GM19467 (cell line): ENCODE measurements around the gene INO80E.
"Not testable (repeated sequence)": the region's sequence is repeated elsewhere in the genome, so short reads cannot be mapped to it uniquely, and the experiment has no call there.

ENCODE experiments used
- ATAC-seq: cut with Tn5 transposase; IDR thresholded peaks from one replicate; pipeline ENCODE4 v1.9.1; 2021; ENCODE audit warnings: mild to moderate bottlenecking, moderate library complexity; ENCODE audit not compliant: unreplicated experiment

Gene INO80E

DNA sequence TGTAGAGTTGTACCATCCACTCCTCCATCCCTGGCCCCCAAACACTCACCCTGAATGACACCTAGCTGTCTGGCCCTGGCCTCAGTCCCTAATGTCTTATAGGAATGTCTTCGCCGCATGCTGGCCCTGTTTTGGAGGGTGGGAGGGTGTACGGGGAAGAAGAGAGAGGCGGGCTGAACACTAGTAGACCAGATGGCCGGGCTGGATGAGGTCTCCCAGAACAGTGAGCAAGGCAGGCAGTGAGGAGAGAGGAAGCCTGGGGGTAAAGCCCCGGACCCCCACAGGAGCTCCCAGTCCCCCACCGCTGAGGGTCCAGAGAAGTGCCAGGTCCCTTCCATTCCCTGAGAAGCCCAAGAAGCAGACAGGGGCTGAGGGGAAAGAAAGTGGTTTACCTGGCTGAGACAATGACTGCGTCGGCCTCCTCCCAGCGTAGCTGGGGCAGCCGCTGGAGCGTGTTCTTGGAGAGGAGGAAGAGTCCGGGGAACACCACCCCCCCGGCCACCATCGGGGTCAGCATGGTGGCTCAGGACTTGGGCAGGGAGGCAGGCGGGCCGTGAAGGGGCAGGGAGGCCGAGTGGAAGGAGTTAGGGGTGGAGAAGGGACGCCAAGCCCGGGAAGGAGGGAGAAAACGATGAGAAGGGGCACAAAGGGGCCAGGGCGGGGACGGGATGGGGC is 34.1 kb downstream of the INO80E start:
- ATAC-seq = no peak

DNA sequence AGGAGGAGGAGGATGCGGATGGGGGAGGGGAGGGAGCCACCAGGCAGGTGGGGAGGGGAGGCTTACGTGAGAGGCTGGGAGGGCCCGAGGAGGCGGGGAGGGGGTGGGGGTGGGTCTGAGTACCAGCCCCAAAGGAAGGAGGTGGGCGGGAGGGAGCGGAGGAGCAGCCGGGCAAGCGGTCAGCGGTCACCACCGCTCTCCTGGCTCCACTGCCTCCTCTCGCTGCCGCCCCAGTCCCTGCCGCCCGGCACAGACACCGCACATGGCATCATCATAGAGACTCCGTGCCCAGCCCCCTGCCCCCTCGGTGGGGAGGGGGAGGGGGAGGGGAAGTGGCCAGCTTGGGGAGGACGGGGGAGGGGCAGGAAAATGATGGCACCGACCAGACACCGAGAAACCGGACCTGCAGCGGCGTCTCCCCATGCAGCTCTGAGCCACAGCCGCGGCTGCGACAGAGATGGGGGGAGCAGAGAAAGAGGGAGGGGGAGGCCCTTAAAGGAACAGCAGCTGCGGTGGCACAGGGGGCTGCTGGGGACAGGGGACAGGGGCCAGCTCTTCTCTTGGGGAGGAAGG is 34.9 kb downstream of the INO80E start, which contains the start of gene TLCD3B:
Gene TLCD3B, minus strand, starts transcription at position 431 of the 573 bp plus-strand sequence. CDS start 744 bp downstream, outside the sequence.
- ATAC-seq = no peak

DNA sequence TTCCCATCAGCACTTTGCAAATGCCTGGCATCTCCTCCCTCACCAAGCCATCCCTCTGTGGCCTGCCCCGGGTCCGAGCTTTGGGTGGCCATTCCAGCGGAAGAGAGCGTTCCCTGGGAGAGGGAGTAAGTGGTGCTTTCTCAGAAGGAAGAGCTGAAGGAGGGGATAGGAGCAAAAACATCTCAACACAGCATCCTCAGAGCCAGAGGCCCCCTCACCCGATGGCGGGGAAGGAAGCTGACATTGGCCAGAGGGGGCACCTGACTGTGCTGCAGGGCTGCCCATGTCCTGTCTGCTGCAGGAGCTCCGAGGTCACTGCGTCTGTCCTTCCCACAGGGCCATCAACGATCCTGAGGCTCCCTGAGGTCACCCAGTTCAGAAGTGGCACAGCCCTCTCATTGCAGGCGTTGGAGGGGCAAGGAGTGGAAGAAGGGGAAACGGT is 35.5 kb downstream of the INO80E start:
- ATAC-seq = no peak

DNA sequence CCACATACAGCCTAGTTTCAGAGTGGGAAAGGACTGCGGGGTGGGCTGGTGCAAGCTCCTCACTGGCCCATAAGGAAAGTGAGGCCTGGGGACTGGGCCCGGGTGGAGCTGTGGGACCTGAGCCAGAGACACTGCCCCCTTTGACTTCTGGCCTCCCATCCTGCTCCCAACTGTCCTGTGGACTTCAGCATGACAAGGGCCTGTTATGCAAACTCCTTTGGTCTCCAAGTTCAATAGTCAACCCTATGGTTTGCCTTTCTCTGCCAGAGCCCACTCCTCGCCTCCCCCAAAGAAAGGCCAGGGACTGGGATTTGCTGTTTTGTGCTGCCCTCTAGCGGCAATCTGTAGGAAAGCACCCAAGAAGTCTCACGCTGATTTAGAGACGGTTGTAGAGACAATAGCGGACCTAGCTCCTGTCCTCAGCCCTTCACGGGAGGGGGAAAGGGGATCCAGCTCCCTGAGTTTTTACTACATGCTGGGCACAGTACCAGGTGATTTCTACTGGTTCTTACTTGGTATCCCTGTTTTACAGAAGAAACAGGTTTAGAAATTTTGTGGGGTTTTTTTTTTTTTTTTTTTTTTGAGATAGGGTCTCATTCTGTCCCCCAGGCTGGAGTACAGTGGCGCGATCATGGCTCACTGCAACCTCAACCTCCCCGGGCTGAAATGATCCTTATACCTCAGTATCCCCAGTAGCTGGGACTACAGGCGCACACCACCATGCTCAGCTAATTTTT is 36.2 kb downstream of the INO80E start:
- no peak for ATAC-seq

DNA sequence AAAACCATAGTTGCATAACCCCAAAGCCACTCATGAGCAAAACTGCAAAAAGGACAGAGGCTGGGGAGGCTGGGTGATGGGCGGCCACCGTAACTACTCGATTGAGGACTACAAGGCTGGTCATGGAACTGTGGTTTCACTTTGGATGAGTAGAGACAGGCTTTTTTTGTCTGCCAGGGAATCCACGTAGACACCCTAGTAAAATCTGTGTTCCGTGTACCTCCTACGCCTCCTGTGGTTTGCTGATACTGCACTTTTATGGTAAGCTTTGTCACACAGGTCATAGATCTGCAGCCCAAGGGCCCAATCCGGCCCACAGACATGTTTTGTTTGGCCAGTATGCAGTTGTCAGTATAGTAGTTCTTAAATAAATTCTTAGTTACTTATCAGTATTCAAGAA is 37.2 kb downstream of the INO80E start:
- no peak for ATAC-seq

DNA sequence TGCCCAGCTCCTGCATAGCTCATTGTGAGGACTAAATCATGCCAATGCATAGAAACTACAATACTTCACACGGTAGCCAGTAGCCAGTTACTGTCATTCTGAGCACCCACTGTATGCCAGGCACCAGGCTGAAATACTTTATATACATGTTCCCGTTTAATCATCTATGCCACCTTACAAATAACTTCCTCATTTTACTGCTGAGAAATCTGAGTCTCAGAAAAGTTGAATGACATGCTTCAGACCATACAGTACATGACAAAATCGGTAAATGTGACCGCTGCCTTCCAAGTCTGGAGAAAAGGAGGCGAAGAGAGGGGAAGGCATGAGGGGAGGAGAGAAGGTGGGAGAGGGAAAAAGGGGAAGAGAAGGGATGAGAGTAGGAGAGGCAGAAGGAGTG is 44.2 kb downstream of the INO80E start:
- no peak for ATAC-seq

DNA sequence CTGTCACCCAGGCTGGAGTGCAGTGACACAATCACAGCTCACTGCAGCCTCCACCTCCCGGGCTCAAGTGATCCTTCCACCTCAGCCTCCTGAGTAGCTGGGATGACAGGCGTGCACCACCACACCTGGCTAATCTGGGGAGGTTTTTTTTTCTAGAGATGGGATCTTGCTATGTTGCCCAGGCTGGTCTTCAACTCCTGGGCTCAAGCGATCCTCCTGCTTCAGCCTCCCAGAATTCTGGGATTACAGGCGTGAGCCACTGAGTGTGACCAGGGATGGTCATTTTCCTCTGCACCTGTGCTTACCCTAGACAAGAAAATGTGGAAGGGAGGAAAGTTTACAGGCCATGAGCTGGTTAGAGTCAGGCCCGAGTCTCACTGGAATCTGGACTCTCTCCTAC is 44.6 kb downstream of the INO80E start:
- not testable (repeated sequence) for ATAC-seq

DNA sequence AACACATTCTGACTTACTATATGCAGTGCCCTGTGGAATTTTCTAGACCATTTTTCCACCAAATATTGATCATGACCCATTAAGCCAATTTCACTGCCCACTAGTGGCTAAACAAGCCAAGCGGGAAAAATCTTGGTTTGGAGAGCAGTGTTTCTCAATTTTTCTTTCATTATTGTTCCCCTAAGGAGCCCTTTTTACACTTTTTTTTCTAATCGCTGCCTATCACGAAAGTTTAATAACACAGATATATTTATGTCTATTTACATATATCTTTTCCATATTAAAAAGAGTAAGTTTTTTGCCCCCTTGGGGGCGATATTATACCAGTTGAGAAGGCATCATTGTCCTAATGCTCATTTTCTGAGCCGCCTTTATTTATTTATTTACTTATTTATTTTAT is 45.8 kb downstream of the INO80E start:
- no peak for ATAC-seq

DNA sequence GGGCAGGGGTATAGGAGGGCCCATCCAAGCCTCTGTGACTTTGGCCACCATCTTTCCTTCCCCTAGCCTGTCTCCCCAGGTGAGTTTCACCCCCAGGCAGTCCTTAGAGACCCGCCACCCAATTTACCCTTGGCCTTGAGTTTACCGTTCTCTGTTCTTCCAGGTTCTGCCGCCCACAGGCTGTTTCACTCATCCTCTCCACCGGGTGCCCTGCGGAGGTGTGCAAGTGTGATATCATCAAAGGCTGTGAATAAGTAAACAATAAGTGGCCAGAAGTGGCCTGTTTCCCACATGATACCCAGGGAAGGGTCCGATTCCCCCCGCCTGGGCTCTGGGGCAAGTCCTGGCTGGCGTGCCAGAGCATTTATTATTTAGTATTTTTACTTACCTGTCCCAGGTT is 50.1 kb downstream of the INO80E start:
- no peak for ATAC-seq

DNA sequence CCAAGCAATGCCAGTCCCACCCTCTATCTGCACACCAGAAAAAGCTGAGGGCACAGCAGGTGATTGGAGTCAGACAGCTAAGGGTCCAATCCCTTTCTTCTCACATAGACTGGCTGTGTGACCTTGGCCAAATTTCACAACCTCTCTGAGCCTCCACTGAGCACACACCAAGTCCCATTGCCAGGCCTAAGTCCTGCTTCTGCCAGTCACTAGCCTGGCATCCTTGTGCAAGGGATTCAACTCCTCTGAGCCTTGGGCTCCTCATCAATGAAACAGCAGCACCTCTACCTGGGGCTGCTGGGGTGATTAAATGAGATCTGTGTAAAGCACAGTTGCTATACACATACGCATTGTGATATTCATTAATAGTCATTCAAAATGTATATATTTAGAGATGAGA is 50.5 kb downstream of the INO80E start:
- ATAC-seq = no peak

DNA sequence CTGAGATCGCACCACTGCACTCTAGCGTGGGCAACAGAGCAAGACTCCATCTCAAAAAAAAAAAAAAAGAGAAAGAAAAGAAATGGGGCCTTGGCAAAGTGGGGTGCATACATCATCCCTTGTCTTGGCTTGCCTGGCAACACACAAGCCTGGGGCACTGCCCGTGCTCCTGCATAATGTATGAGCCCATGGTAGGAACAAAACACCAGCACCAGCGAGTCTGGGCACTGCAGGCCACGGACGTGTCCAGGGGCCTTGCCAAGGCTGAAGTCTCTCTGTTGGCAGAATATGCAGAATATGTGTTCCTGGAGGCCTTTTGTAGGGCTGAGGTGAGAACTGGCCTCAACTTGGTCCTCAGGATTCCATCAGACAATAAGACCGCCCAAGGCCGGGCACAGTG is 53.8 kb downstream of the INO80E start:
- no peak for ATAC-seq

DNA sequence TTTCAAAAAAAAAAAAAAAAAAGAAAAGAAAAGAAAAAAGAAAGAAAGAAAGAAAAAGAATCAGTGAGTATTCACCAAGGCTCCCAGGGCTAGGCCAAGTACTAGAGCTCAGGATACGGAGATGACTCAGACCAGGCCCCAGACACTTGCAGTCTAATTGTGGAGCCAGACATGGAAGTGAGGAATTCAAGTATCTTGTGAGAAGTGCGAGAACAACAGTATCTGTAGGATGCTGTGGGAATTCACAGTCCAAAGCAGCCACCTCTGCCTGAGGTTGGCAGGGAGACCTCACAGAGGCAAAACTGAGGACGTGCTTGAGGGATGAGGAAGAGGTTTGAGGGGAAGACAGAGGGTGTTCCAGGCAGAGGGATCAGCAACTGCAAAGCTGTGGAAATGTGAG is 55.5 kb downstream of the INO80E start:
- no peak for ATAC-seq

DNA sequence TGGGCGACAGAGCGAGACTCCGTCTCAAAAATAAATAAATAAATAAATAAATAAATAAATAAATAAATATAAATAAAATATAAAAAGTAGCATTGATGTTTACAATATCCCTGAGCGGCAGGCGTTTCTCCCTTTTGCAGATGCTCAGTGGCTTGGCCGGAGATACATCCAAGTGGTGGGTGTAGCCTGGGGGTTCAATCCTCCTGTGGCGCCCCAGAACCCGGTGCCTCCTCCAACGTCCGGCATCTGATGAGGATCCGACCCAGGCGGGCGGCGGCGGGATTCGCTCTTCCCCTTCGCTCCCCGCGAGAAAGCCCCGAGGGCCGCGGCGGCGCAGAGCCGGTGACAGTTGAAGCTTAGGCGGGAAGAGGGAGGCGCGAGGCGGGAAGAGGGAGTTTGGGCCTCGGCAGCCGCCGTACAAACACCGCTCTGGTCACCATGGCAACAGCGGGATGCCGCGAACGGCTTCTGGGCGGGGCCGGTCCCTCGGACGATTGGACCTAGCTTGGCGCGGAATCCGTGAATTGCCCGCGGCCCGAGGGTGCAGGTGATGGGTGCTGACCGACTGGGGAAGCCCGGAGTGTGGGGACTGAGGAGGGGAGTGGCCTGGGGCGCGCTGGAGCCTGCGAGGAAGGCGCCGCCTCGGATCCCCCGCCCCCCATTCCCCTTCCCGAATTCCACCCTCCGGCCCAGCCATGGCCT is 56.8 kb downstream of the INO80E start:
- peak; percentile 52 for ATAC-seq

DNA sequence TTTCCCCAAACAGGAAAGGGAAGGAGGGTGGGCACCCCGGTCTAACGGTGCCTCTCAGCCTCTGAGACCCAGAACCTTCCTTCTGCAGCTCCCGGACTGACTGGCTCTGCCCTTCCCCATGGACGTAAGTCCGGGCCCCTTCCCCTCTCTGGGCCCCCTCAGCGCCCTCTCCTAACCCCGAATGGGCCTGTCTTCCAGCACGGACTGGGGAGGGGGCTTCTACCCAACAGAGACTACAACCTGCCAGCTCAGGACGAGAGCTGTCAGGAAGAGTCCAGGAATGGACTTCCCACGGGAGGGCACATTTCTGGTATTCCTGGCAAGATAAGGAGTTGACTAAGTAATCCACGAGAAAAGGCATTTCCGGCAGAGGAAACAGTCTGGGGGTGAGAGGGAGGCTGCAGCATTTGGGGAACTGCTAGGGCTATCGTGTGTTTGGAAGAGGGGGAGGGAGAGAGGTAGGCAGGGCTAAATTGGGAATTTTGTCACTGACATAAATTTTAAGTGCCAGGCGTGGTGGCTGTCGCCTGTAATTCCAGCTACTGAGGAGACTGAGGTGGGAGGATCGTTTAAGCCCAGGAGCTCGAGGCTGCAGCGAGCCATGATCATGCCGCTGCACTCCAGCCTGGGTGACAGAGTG is 57.5 kb downstream of the INO80E start:
- ATAC-seq = no peak

DNA sequence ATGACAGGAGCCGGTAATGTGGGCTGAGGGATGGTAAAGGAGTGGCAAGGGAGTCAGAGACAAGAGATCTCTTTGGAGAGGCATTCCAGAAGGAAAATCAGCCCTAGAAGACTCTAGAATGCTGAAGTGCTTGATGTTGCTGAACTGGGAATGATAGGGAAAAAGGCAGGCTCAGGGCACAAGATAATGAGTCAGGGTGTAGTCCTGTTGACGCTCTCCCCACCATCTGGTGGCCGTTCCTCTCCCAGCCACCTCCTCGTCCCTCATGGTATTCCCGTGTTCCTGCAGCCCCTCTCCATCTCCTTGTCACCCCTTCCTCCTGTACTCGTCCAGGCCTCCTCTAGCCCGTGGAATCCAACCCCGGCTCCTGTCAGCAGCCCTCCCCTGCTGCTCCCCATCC is 58.4 kb downstream of the INO80E start:
- no peak for ATAC-seq

DNA sequence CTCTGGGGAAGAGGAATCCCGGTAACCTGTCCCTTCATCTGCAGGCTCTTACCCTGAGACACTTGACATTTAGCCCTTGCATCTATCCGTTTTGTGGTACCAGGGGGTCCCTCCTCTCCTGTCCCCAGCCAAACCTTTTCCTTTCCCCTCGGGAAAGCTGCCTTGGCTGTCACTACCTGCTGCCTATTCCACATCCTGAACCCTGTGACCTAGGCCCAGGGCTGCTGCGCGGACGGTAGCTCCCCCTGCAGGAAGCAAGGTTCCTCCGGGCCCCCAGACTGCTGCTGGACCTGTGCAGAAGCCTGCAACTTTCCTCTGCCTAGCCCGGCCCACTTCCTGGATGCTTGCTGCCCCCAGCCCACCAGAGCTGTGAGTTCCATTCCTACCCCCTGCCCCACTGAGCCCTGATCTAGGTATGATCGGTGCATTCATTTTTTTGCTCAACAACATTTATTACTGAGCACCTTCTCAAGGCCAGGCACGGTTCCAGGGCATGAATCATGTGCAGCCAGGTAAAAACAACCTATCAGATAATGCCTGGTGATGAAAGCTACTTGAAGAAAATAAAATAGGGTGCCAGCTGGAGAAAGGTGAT is 59.0 kb downstream of the INO80E start:
- ATAC-seq = no peak
